NCI-H1417 treated with DMSO at 0.1 percent for 48 hours (cell line): ENCODE data around the gene RHBG.

Experiments used
- DNase-seq: peaks from one replicate; lab custom pipeline; 2025; lab: John Stamatoyannopoulos, UW

RHBG gene

GRCh38 chr1:156407760-156408159 lies 38.7 kb downstream of the RHBG start:
- DNase-seq = no peak

GRCh38 chr1:156409439-156409838 lies 40.4 kb downstream of the RHBG start:
- no peak for DNase-seq

GRCh38 chr1:156410238-156410637 lies 41.2 kb downstream of the RHBG start:
- no peak for DNase-seq

- DNase-seq = no peak
Observed at GRCh38 chr1:156410740-156411139, 41.7 kb downstream of the RHBG start.

GRCh38 chr1:156412653-156413321 lies 43.8 kb downstream of the RHBG start:
- no peak for DNase-seq

- no peak for DNase-seq
Observed at GRCh38 chr1:156413391-156414246, 44.6 kb downstream of the RHBG start.

GRCh38 chr1:156414461-156415064 lies 45.6 kb downstream of the RHBG start:
- DNase-seq = no peak

GRCh38 chr1:156416993-156417392 lies 48.0 kb downstream of the RHBG start:
- DNase-seq = no peak

- no peak for DNase-seq
Observed at GRCh38 chr1:156417401-156418020, 48.5 kb downstream of the RHBG start.

- DNase-seq = no peak
Observed at GRCh38 chr1:156418416-156419070, 49.5 kb downstream of the RHBG start.

- DNase-seq = no peak
Observed at GRCh38 chr1:156419854-156420204, 50.8 kb downstream of the RHBG start.

- no peak for DNase-seq
Observed at GRCh38 chr1:156420205-156421061, 51.4 kb downstream of the RHBG start.

- DNase-seq = peak; percentile 11
Observed at GRCh38 chr1:156421062-156421938, 52.3 kb downstream of the RHBG start.

GRCh38 chr1:156421939-156422601 lies 53.1 kb downstream of the RHBG start:
- DNase-seq = no peak

GRCh38 chr1:156422602-156423091 lies 53.6 kb downstream of the RHBG start:
- no peak for DNase-seq

GRCh38 chr1:156423422-156424352 lies 54.7 kb downstream of the RHBG start:
- no peak for DNase-seq

- DNase-seq = no peak
Observed at GRCh38 chr1:156424806-156425432, 55.9 kb downstream of the RHBG start.

- no peak for DNase-seq
Observed at GRCh38 chr1:156425943-156426342, 56.9 kb downstream of the RHBG start.
